ENCODE data around the gene RPS19BP1. TPM values are rescaled to one million over a fixed set of nuclear protein-coding genes. Genes with fewer than 3 reads are reported as not detected.

RPS19BP1 gene
- total and polyA plus RNA-seq, 2 donors, result 20.0 to 147 TPM

DNA sequence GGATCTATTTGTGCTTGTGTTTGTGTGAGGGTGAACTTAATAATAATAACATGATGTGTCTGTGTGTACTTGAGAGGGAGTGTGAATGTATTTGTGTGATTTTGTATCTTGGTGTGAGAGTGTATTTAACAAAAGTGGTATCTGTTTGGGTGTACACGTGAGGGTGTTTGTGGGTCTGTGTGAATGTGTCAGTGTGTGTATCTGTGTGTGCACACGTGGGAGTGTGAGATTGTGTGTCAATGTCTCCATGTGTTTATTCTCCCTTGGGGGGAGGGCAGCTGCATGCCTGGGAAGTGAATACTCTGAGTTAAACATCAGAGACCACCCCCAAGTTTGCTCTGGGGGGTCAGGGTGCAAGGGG, 15.0 kb upstream of the RPS19BP1 start:
- no peaks in the 10 kb centered on the region for H3K4me1 ChIP-seq (ENCODE audit: insufficient read depth)
- H3K27ac ChIP-seq (ENCODE audit: low read depth), result no peak overlapping the region
- H3K4me3 ChIP-seq (ENCODE audit: low read depth, low read length), result no peak overlapping the region
- DNase-seq (ENCODE audit: extremely low spot score), result no peak
- 34% methylated on average over 2 of the region's 2 CpGs for WGBS
- H3K36me3 ChIP-seq (ENCODE audit: insufficient read depth), result no peaks in the 10 kb centered on the region

DNA sequence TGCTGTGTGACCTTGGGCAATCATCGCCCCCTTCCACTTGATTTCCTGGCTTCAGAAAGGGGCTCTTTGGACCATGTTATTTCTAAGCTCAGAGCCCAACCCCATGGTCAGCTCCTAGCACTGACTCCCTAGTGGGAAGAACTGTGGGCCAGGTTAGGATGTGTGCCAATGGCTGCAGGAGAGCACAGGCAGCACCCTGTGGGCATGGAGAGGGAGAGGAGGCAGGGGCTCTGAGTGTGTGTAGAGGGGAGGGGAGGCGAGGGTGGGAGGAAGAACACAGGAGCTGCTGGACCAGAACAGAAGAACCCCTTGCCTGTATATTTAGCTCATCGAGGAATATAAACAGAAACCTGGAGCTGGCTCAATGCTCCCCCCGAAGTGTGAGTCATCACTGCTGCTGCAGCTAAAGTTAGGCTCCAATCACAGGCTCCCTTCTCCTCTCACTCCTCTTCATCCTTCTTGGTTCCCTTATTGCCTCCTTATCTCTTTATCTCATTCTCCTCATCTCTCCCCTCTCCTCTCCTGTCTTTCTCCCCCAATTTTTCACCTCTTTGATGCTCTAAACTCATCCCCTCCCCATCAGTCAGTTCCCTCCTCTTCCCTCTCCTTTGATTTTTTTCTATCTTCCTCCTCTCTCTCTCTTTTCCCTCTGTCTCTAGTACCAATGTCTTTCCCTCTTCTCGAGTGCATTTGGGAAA, 14.5 kb upstream of the RPS19BP1 start:
- Histone ChIP-seq H3K4me3 (ENCODE audit: low read depth, low read length) (no peak overlapping the region), H3K36me3 (ENCODE audit: insufficient read depth) (no peaks in the 10 kb centered on the region), H3K27ac (ENCODE audit: low read depth) (no peak overlapping the region), H3K4me1 (ENCODE audit: insufficient read depth) (no peaks in the 10 kb centered on the region)
- DNase-seq (ENCODE audit: extremely low spot score), result no peak
- WGBS, result 32% methylated on average over 5 of the region's 5 CpGs

DNA sequence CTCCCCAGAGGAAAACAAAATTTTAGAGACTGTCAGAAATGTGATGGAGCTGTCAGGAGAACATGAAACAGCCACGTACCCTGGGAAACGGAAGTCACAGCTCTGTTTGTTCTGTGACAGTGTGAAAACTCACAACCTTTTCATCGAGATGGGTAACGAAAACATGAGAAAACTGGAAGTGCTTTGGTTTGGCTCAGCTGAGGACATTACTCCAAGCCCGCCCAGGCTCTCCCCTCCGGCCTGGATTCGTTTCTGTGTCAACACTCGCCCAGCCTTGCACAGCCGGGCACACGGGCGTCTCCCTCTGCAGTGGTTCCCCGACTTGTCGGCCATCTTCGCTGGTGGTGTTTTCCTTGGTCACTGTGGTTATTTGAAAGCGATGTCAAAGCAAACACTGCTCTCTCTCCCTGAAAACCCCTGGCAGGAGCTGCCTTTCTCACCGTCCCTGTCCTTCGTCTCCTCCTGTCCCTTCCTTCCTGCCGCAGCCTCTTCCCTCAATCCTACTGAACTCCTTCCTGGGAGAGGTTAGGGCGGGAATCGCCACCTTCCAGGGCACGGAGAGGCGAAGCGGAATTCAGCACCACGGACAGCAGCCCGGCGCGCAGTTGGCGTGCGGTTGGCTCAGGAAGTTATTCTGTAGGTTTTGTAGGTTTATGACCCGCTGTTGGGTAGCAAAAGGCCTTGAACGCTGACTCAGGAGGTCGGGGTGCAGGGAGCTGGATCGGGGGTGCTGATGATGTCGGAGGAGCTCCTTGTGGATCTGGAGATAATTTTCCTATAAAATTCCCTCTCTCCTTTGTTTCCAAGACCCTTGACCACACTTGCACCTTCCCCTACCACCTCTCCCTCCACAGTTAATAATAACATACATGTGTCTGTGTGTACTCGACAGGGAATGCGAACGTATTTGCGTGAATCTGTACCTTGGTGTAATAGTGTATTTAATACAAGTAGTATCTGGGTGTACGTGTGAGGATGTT, 13.1 kb upstream of the RPS19BP1 start:
- WGBS, result 28% methylated on average over 39 of the region's 39 CpGs
- Histone ChIP-seq H3K27ac (ENCODE audit: low read depth) (no peak overlapping the region), H3K4me1 (ENCODE audit: insufficient read depth) (no peaks in the 10 kb centered on the region), H3K36me3 (ENCODE audit: insufficient read depth) (no peaks in the 10 kb centered on the region), H3K4me3 (ENCODE audit: low read depth, low read length) (no peak overlapping the region)
- DNase-seq (ENCODE audit: extremely low spot score), result no peak

DNA sequence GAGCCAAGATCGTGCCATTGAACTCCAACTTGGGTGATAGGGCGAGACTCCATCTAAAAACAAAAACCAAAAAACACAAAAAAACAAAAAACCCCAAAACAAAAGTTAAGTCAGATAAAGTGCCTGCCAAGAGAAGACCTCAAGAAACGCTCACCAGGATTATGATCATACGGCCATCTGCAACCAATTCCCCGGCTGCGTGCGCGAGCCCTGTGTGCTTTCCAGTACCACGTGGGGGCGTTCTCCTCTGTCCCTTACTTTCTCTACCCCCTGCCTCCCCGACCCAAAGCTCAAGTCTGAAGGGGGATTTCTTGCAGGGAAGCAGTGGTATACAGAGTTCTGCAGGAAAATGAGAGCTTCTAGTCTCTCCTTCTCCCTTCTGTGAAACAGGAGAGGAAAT, 10.5 kb upstream of the RPS19BP1 start:
- no peak for DNase-seq (ENCODE audit: extremely low spot score)
- WGBS, result 17% methylated on average over 11 of the region's 11 CpGs
- Histone ChIP-seq H3K4me1 (ENCODE audit: insufficient read depth) (no peaks in the 10 kb centered on the region), H3K27ac (ENCODE audit: low read depth) (no peak overlapping the region), H3K36me3 (ENCODE audit: insufficient read depth) (no peaks in the 10 kb centered on the region), H3K4me3 (ENCODE audit: low read depth, low read length) (no peak overlapping the region)

DNA sequence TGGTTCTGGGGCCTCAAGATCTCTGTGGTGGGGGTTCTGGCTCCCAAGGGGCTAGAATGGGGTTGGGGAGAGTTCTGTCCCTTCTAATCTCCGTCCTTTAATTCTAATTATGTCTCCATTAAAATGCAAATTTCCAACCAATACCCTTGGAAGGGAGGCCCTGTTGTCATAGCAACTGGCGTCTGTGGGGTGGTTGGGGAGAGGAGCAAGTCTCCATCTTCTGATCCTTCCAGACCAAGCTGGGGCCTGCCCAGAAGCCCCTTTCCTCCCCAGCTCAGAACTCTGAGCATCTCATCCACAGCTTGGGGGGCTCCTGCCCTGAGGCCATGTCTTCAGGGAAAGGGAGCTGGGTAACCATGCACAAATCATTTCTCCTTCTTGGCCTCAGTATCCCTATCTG, 5.4 kb upstream of the RPS19BP1 start:
- Histone ChIP-seq H3K27ac (ENCODE audit: low read depth) (no peak overlapping the region), H3K4me3 (ENCODE audit: low read depth, low read length) (no peak overlapping the region), H3K4me1 (ENCODE audit: insufficient read depth) (no peaks in the 10 kb centered on the region), H3K36me3 (ENCODE audit: insufficient read depth) (no peaks in the 10 kb centered on the region)
- WGBS, result 40% methylated on average over 2 of the region's 2 CpGs
- DNase-seq (ENCODE audit: extremely low spot score), result no peak

DNA sequence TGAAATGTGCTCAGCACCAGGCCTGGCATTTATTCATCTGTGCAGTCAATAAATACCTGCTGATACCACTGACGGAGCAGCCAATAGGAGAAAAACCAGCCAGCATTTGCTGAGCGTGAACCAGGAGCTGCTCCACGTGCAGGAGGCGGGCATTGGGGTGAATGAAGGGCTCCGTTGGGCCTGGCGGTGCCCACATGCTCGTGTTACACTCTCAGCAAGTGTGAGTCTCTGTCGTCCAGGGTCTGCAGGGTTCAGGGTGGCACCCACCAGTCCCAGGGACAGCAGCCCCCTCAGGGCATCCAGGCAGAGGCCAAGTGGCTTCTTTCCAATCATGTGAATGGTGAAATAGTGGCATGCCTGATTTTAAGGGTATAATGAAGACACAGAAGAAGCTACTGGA, 4.2 kb upstream of the RPS19BP1 start:
- no peak overlapping the region for H3K4me3 ChIP-seq (ENCODE audit: low read depth, low read length)
- H3K36me3 ChIP-seq (ENCODE audit: insufficient read depth), result no peaks in the 10 kb centered on the region
- no peaks in the 10 kb centered on the region for H3K4me1 ChIP-seq (ENCODE audit: insufficient read depth)
- H3K27ac ChIP-seq (ENCODE audit: low read depth), result no peak overlapping the region
- DNase-seq (ENCODE audit: extremely low spot score), result no peak
- WGBS, result 63% methylated on average over 8 of the region's 8 CpGs

DNA sequence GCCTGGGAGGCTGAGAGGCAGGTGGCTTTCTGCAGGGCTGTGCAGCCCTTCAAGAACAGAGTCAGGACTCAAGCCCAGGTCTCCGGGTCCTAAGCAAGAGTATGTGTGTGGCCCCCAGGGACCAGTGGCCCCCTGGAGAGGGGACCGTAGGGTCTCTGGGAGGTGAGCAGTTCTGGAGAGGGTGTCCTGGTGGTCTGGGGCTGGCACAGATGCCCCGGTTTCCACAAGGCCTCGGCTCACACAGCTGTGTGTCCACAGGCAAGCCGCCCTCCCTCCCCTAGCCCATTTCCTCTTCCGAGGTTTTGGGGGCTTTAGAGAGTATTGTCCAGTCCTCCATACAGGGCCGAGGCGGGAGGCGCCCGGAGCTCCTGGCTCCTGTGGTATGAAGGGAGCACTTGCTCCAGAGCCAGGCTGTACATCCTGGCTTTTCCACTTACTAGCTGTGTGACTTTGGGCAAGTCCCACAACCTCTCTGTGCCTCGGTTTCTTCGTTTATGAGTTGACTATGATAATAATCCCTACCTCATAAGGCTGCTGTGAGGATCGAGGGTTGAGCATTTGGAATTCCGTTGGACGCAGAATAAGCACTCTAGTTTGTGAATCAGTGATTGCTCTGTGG, 3.4 kb upstream of the RPS19BP1 start:
- no peak for DNase-seq (ENCODE audit: extremely low spot score)
- no peaks in the 10 kb centered on the region for H3K4me1 ChIP-seq (ENCODE audit: insufficient read depth)
- H3K27ac ChIP-seq (ENCODE audit: low read depth), result no peak overlapping the region
- 86% methylated on average over 15 of the region's 15 CpGs for WGBS
- H3K36me3 ChIP-seq (ENCODE audit: insufficient read depth), result no peaks in the 10 kb centered on the region
- H3K4me3 ChIP-seq (ENCODE audit: low read depth, low read length), result no peak overlapping the region

DNA sequence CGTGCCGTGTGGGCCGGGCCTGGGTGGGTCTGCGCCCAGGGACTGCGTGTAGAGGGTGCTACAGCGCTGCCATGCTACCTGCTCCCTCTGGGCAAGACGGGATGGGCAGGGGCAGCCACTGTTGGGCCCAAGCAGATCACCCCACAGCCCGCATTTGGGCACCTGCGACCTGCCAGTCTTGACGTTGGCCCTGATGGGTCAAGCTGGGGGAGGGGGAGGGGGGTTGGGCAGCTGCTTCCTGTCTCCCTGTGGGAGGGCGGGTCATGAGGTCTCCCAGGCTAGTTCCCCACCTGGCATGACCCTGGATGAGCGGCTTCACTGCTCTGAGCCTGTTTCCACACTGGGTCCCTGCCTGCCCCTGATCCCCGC, 2.8 kb upstream of the RPS19BP1 start:
- Histone ChIP-seq H3K36me3 (ENCODE audit: insufficient read depth) (no peaks in the 10 kb centered on the region), H3K4me1 (ENCODE audit: insufficient read depth) (no peaks in the 10 kb centered on the region), H3K4me3 (ENCODE audit: low read depth, low read length) (no peak overlapping the region), H3K27ac (ENCODE audit: low read depth) (no peak overlapping the region)
- DNase-seq (ENCODE audit: extremely low spot score), result no peak
- 48% methylated on average over 13 of the region's 13 CpGs for WGBS

DNA sequence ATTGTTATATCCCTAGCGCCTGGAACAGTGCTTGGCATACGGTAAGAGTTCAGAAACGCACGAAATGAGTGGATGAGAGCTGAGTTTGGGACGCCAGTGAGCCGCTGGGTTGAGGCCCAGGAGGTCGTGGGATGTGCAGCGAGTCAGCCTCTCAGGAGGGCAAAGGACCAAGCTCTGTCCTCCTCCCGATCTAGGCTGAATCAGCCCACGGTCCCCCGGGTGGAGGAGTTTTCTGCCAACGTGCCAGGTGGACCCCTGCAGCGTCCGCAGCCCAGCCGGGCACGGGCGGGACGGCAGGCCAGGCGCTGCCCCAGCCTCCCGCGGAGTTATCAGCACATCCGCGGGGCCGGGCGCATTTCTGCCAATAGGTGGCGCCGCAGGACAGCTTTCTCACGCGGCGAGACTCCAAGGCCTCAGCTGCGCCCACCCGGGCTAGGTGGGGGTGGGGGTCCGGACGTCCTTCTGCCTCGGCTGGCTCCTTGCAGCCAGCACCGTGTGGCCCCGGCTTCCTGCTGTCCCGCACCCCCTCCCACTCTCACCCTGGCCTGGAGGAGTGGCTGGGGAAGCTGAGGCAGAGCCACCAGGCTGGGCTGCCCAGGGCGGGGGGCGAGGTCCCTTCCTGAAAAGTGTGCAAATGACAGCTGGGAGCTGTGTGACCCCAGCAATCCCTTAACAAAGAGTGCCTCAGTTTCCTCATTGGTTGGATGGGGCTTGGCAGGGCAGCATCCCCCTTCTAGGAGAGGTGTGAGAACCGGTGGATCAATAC, 2.2 kb upstream of the RPS19BP1 start:
- DNase-seq (ENCODE audit: extremely low spot score), result no peak
- Histone ChIP-seq H3K4me1 (ENCODE audit: insufficient read depth) (no peaks in the 10 kb centered on the region), H3K4me3 (ENCODE audit: low read depth, low read length) (no peak overlapping the region), H3K36me3 (ENCODE audit: insufficient read depth) (no peaks in the 10 kb centered on the region), H3K27ac (ENCODE audit: low read depth) (no peak overlapping the region)
- 7% methylated on average over 41 of the region's 41 CpGs for WGBS

DNA sequence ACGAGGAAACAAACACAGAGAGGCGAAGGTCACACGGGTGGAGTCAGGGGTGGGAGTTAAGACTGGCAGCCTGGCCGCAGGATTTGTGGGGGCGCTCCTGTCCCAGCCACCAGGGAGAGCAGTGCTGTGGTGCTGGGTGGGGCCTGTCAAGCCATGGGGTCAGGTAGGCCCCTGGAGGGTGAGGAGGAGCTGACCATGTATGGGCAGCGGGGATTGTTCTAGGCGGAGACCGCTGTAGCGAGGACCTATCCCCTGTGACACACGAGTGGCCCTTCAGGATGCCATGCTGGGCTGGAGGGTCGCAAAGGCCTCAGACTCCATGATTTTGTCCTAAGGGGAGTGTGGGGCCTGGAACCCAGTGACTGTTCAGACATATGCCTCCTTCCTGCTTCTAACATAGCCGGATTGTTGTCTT, 1.6 kb upstream of the RPS19BP1 start:
- Histone ChIP-seq H3K4me3 (ENCODE audit: low read depth, low read length) (no peak overlapping the region), H3K27ac (ENCODE audit: low read depth) (no peak overlapping the region), H3K36me3 (ENCODE audit: insufficient read depth) (no peaks in the 10 kb centered on the region), H3K4me1 (ENCODE audit: insufficient read depth) (no peaks in the 10 kb centered on the region)
- no peak for DNase-seq (ENCODE audit: extremely low spot score)
- WGBS, result 82% methylated on average over 12 of the region's 12 CpGs

DNA sequence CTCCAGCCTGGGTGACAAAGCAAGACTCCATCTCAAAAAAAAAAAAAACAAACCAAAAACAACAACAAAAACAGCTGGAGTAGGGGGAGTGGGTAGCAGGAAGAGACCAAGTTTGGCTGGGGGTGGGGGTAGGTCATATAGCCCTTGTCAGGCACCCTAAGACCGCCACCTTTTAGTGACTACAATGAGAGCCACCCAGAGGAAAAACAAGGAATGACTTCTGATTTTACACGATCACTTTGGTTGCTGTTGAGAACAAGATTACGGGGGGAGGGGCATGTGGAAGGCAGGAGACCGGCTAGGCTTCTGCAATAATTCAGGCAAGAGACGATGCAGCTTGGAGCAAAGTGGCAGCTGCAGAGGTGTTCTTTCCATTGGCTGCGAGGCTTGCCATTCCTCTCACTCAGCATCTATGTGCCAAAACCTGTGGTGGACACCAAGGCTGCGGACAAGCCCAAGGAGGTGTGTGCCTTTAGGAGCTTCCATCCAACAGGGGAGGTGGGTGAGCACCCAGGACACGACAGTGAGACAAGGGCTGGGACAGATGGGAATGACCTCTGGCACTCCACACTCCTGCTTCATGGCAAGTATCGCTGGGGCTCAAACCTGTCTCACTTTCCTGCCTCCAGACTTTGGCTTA, 1.7 kb downstream of the RPS19BP1 start:
- Histone ChIP-seq H3K4me3 (ENCODE audit: low read depth, low read length) (no peak overlapping the region), H3K27ac (ENCODE audit: low read depth) (no peak overlapping the region), H3K4me1 (ENCODE audit: insufficient read depth) (no peaks in the 10 kb centered on the region), H3K36me3 (ENCODE audit: insufficient read depth) (no peaks in the 10 kb centered on the region)
- no peak for DNase-seq (ENCODE audit: extremely low spot score)
- 44% methylated on average over 9 of the region's 9 CpGs for WGBS

DNA sequence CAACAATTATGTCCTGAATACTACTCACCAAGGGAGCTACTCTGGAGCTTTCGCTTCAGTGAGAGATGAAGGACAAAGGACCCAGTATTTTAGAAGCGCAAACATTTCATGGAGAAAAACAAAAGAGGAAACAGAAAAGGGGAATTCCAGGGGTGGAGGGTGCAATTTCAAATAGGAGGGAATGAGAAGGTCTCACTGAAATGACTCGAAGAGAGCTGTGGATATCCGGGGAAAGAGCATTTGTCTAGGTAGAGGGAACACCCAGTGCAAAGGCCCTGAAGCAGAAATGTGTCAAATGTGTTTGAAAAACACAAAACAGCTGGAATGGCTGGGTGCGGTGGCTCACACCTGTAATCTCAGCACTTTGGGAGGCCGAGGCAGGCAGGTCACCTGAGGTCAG, 2.4 kb downstream of the RPS19BP1 start:
- 82% methylated on average over 6 of the region's 6 CpGs for WGBS
- Histone ChIP-seq H3K36me3 (ENCODE audit: insufficient read depth) (no peaks in the 10 kb centered on the region), H3K27ac (ENCODE audit: low read depth) (no peak overlapping the region), H3K4me3 (ENCODE audit: low read depth, low read length) (no peak overlapping the region), H3K4me1 (ENCODE audit: insufficient read depth) (no peaks in the 10 kb centered on the region)
- DNase-seq (ENCODE audit: extremely low spot score), result no peak

DNA sequence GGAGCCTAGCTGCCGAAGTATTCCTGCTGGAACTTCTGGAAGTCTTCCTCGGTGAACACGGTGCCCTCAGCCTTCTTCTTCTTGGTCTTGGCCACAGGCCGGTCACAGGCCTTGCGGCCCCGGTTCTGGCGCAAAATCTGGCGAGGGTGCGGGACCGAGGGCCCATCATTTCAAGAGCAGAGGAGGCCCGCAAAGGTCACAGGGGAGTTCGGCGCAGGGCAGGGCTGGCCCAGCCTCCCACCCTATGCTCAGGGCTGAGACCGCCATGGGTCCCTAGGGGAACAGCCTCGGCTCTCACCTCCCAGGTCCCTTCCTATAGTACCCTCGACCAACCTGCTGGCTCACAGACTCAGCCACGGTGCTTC, 3.1 kb downstream of the RPS19BP1 start:
- WGBS, result 63% methylated on average over 17 of the region's 17 CpGs
- Histone ChIP-seq H3K4me1 (ENCODE audit: insufficient read depth) (no peaks in the 10 kb centered on the region), H3K27ac (ENCODE audit: low read depth) (no peak overlapping the region)

More for the DNA sequence above, 3.1 kb downstream of the RPS19BP1 start:
- no peak for DNase-seq (ENCODE audit: extremely low spot score)
- no peaks in the 10 kb centered on the region for H3K36me3 ChIP-seq (ENCODE audit: insufficient read depth)
- no peak overlapping the region for H3K4me3 ChIP-seq (ENCODE audit: low read depth, low read length)
